ENCODE measurements around the gene MATCAP1.

DNA sequence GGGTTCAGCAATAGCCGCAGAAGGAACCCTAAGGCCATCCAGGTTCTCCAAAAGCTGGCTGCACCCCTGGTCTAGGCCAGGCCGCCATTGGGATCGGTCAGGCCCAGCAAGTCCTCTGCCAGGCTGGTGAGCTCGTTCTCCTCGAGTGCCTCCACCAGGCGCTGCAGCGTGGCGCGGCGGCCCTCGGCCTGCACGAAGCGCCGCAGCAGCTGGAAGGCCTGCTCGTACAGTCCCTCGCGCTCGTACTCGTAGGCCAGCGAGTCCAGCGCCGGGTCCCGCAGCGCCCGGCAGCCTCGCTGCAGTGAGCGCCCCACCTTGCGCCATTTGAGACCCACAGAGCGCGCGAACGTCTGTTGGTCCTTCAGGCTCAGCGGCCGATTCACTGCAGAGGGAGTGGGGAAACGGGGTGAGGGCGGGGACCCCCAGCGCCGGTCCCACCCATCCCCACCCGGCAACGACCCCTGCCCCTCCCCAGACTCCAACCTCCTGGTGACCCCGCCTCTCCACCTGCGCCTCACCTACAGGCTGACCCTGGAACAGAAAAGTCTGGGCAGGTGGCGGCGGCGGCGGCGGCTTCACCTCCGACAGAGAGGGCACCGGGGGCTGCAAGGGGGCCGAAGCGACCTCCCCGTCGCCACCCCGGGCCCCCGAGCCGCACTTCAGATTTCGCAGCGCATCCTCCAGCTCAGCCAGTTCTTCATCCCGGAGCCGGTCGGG is 29.0 kb downstream of the MATCAP1 start:
- TF ChIP-seq CTCF (IDR thresholded peaks at IDR 0.05) (no peak), EZH2 (IDR thresholded peaks at IDR 0.05; ENCODE audit: borderline replicate concordance, insufficient read depth, low read depth, low read length, poor library complexity, severe bottlenecking) (no peak)

Measured in B cell (primary cell).